Activated gamma-delta T cell (primary cell): Measurements from ENCODE around the gene TMEM217.
"Not testable (repeated sequence)": the region's sequence is repeated elsewhere in the genome, so short reads cannot be mapped to it uniquely, and the experiment has no call there.

Source experiments
- DNase-seq: peaks from one replicate; lab custom pipeline; 2025; lab: John Stamatoyannopoulos, UW
- total RNA-seq, 2 donors: gene quantifications; one replicate each; lab custom pipeline; 2026; lab: John Stamatoyannopoulos, UW

TMEM217 gene
- total RNA-seq, result 0.15 to 0.39 reads per million in 2 donors

- peak; percentile 84 for DNase-seq
Measured at GRCh38 chr6:37257634-37258404, at the start of gene TMEM217, which contains the start of gene TBC1D22B. TSS of gene TMEM217 (minus strand) at chr6:37258144. CDS start at chr6:37219030, 39,114 bp downstream. TSS of gene TBC1D22B (plus strand) at chr6:37257772. CDS start at chr6:37257918, 146 bp downstream.

DNA sequence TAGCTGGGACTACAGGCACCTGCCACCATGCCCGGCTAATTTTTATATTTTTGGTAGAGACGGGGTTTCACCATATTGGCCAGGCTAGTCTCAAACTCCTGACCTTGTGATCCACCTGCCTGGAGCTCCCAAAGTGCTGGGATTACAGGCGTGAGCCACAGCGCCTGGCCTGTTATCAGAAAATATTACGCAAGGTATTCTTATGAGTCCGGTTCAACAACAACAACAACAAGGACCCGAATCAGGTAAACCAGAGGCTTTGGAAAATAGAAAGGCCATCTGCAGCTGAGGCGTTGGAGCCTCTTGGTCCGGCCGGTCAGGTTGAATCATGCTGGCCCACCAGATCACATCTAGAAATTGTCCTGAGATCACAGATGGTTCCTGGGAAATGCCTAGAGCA is 49.5 kb upstream of the TMEM217 start:
- not testable (repeated sequence) for DNase-seq

- no peak for DNase-seq
Measured at GRCh38 chr6:37306624-37307222, 48.8 kb upstream of the TMEM217 start.

DNA sequence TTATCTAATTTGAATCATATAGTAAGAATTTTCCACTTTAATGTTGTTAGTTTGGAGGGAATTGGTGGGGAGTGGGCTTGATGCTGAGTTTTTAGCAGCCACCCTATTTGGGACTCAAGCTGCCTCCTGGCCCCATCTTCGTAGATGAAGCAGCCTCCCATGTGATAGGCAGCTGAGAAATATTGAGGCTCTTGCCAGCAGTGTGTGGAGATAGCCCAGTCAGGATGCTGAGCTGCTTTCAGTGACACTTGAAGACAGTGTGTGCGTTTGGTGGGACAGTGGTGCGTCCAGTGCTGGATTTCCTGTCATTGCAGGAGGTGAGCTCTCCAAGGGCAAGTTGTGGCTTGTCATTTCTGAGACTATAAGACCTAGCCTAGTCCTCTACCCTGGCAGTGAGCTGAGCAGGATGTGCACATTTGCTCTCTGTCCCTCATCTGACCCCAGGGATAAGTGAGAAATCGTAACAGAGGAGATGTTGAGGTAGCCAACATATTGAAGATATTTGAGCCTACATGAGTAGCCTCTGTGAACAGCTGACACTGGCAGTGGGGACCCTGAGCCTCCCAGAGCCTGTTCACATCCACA is 48.0 kb upstream of the TMEM217 start:
- DNase-seq, result no peak

- no peak for DNase-seq
Measured at GRCh38 chr6:37304766-37305165, 46.8 kb upstream of the TMEM217 start.

- no peak for DNase-seq
Measured at GRCh38 chr6:37303891-37304503, 46.1 kb upstream of the TMEM217 start.

DNA sequence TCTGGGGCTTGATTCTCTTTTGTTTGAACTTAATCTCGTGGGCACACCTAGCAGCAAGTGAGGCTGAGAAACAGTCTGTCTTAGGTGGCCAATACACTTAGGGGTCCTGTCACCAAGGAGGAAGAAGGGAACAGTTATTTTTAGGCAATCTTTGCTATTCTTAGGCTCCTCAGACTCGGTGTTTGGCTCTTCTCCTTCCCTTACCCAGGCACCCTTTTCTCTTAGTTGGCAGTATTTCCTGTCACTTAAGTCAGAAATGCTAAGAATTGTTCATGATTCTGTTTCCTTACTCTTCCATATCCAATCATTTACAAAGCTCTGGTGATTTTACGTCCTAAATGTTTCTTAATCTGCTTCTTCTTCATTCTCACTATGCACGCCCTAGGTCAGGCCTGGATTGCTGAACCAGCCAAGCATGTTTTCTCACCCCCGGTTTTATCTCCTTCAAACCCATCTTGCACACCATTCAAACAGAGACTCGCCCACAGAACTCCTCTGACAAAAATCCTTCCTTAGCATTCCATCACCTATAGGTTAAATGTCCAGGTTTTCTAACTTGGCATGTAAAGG is 45.2 kb upstream of the TMEM217 start:
- no peak for DNase-seq

DNA sequence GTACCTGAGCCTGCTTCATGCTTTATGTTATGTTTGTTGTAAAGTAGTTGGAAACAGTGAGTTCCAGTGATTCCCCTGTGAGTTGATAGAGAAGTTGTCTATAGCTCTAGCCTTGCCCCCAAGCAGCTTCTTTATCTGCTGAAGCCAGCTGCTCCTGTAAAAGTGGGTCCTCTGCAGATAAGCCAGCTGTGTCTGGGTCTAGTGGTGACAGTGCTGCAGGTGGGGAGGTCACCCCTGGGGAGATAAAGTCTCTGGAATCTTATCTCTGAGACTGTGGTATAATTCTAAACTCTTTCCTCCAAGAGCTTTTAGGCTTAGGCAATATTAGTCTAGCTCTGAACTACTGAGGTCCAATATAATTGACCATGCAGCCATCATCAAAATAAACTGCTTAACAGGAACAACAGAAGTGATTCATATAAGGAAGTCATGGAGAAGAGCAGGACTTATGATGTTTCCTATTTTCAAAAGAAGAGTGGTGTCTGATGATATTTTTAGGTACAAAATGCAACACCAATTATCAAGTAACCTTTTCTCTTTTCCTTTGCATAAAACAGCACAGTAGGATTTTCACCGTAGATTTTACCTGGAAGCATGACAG is 44.2 kb upstream of the TMEM217 start:
- DNase-seq, result no peak

- no peak for DNase-seq
Measured at GRCh38 chr6:37299990-37300389, 42.0 kb upstream of the TMEM217 start.

DNA sequence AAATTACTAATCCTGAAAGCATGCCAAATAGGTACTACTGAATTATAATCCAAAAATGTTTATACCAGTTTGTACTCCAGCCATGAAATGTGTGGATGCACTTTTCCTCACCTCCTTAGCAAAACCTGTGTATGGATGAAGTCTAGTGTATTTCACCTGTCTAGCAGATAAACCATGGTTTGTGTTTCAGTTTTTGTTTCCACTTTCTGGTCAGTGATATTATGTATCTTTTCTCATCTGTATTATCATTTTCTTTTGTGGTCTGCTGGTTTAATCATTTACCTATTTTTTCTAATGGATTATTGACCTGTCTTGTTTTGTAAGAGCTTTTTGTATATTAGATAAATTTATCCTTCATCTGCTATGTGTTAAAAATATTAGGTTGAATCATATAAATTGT is 41.0 kb upstream of the TMEM217 start:
- no peak for DNase-seq

DNA sequence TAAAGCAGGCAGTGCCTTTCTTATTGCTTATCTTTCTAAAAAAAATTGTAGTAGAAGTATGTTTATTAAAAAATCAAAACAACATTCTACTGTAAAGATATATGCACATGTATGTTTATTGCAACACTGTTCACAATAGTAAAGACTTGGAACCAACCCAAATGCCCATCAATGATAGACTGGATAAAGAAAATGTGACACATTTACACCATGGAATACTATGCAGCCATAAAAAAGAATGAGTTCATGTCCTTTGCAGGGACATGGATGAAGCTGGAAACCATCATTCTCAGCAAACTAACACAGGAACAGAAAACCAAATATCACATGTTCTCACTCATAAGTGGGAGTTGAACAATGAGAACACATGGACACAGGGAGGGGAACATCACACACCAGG is 39.7 kb upstream of the TMEM217 start:
- not testable (repeated sequence) for DNase-seq

DNA sequence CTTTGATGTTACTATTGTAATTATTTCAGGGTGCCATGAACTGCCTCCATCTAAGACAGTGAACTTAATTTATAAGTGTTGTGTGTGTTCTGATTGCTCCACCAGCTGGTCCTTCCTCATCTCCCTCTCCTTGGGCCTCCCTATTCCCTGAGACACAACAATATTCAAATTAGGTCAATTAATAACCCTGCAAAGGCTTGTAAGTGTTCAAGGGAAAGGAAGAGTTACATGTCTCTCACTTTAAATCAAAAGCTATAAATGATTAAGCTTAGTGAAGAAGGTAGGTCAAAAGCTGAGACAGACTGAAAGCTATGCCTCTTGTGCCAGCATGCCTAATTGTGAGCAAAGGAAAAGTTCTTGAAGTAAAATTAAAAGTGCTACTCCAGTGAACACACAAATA is 35.5 kb upstream of the TMEM217 start:
- no peak for DNase-seq

DNA sequence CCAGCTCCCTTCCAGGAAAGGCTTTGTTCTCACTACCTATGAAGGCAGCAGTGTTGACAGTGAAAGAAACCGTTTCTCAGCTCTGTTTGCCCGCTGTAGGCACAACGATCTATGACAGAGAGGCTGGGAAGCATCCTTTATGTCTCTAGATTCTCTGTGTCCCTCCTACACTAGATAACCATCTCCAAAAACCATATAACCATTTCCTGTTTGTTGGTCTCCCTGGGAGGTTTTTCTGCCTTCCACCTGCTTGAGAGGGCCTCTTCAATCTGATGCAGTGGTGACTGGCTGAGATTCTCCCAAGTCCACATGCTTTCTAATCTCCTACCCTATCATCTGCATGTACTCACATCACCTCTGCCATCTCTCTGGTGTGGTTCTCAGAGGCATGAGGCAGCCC is 32.0 kb upstream of the TMEM217 start:
- no peak for DNase-seq

DNA sequence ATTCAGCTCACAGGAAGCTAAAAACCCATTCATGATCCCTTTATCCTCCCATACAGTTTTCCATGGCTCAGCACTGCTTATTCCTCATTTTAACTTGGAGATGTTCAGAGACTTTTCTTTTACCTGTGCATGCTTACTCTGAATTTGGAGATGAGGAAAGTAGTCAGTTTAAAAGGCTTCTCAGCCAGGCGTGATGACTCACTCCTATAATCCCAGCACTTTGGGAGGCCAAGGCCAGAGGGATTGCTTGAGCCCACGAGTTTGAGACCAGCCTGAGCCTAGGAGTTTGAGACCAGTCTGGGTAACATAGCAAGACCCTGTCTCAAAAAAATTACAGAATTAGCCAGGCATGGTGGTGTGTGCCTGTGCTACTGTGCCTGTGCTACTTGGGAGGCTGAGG is 30.3 kb upstream of the TMEM217 start:
- no peak for DNase-seq

- no peak for DNase-seq
Measured at GRCh38 chr6:37287519-37288157, 29.7 kb upstream of the TMEM217 start.

GRCh38 chr6:37285861-37286311 is 27.9 kb upstream of the TMEM217 start:
- DNase-seq, result no peak

DNA sequence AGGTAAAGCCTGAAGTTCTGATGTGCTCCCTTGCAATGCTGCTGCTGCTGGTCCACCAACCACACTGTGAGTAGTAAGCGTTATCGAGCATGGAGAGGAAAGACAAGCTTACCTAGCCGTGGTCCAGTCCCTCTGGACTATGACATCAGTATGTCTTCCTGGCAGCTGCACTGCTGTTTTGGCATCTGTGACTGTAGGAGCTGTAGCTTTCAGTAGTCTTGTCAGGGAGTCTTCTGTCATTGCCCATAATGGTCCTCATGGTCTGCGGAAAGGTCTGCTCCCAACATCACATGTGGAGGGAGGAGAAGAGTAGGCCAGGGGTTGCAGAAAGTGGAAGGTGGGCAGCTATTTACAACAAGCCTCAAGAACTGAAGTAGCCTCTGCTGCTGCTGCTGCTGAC is 26.8 kb upstream of the TMEM217 start:
- no peak for DNase-seq

DNA sequence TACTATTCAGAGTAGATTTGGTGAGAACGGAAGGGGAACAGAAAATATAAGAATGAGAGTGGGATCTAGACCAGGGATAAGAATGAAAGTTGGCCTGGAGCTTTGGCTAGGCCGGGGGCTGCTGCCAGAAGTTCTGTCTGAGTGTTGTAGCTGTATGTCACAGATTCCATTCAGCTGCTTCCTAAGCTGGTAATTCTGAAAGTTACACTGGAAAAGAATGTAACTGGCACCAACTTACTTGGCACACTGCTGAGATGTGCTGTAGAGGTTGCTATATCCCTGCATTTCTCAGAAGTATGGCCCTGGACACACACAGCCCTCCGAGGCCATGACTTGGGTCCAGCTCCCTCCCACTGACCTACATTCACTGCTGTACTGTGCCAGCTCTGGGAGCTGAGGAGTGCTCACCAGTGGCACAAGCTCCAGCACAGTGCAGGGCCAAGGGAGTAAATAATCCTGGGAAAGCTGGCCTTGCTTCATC is 25.8 kb upstream of the TMEM217 start:
- DNase-seq, result no peak

DNA sequence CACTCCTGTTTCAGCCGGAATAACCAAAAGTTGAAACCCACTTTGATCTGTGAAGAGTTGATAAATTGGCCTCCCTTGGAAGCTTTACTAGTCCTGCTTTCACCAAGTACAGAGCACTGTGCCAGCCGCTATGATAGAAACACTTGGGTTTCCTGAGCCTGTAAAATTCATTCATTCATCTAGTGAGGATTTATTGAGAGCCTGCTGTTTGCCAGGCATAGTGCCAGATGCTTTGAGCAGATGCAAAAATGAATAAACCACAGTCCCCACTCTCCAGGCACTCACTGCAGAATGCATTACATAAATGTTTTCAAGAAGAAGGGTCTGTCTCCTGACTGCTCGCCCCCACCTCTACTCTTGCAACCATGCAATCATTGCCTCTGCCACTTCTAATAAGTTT is 25.3 kb upstream of the TMEM217 start:
- no peak for DNase-seq

DNA sequence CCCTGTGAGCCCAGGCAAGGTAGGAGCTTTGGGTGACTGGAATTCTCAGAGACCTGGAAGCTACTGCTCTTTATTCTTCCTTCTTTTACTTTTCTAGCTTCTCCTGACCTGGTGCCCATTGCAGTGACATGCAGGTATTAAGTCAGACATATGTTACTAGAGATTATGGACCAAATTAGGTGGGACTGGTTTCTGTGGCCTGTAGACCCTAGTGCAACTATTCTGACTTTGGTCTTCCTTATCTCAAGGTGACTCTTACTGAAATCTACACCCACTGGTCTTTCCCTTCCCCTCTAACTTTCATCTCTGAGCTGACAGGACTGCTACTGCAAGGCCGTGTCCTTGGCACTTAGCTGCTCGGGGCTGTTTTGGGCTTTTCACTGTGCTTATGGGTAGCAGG is 24.4 kb upstream of the TMEM217 start:
- no peak for DNase-seq
